ENCODE results near the gene ANKRD55. TPM values are rescaled to one million over a fixed set of nuclear protein-coding genes. Genes with fewer than 3 reads are reported as not detected.
"Not testable (repeated sequence)": the region's sequence is repeated elsewhere in the genome, so short reads cannot be mapped to it uniquely, and the experiment has no call there.

The ANKRD55 gene
- total RNA-seq, 1 donor, result under 0.01 TPM

GRCh38 chr5:56245481-56245880 is 12.4 kb upstream of the ANKRD55 start:
- no peak overlapping the region for H3K4me3 ChIP-seq (ENCODE audit: low read depth, low read length)
- no peak for DNase-seq (ENCODE audit: low read depth)
- TF ChIP-seq CTCF (IDR thresholded peaks at IDR 0.05; ENCODE audit: insufficient read depth, low read depth, low read length), result no peak

- TF ChIP-seq CTCF (IDR thresholded peaks at IDR 0.05; ENCODE audit: insufficient read depth, low read depth, low read length), result no peak
- H3K4me3 ChIP-seq (ENCODE audit: low read depth, low read length), result no peak overlapping the region
- DNase-seq (ENCODE audit: low read depth), result peak; percentile 3
Observed at GRCh38 chr5:56244627-56245026, 11.5 kb upstream of the ANKRD55 start.

GRCh38 chr5:56242271-56242670 is 9.1 kb upstream of the ANKRD55 start:
- DNase-seq (ENCODE audit: low read depth); H3K4me3 ChIP-seq (ENCODE audit: low read depth, low read length): not testable (repeated sequence)

- no peak for TF ChIP-seq CTCF (IDR thresholded peaks at IDR 0.05; ENCODE audit: insufficient read depth, low read depth, low read length)
- no peak for DNase-seq (ENCODE audit: low read depth)
- no peak overlapping the region for H3K4me3 ChIP-seq (ENCODE audit: low read depth, low read length)
Observed at GRCh38 chr5:56232538-56232937, 592 bp downstream of the ANKRD55 start.

GRCh38 chr5:56230576-56230975 is 2.6 kb downstream of the ANKRD55 start:
- TF ChIP-seq CTCF (IDR thresholded peaks at IDR 0.05; ENCODE audit: insufficient read depth, low read depth, low read length), result no peak
- DNase-seq (ENCODE audit: low read depth), result no peak
- no peak overlapping the region for H3K4me3 ChIP-seq (ENCODE audit: low read depth, low read length)

GRCh38 chr5:56229111-56229510 is 4.0 kb downstream of the ANKRD55 start:
- no peak overlapping the region for H3K4me3 ChIP-seq (ENCODE audit: low read depth, low read length)

GRCh38 chr5:56228631-56229030 is 4.5 kb downstream of the ANKRD55 start:
- no peak for DNase-seq (ENCODE audit: low read depth)
- H3K4me3 ChIP-seq (ENCODE audit: low read depth, low read length), result no peak overlapping the region
- no peak for TF ChIP-seq CTCF (IDR thresholded peaks at IDR 0.05; ENCODE audit: insufficient read depth, low read depth, low read length)

More at GRCh38 chr5:56229111-56229510, 4.0 kb downstream of the ANKRD55 start:
- DNase-seq (ENCODE audit: low read depth), result no peak
- no peak for TF ChIP-seq CTCF (IDR thresholded peaks at IDR 0.05; ENCODE audit: insufficient read depth, low read depth, low read length)

Measured in fibroblast of villous mesenchyme (primary cell).